Posterior cingulate gyrus (tissue), 11 donors: Measurements from ENCODE around the gene NME4.
"Not testable (repeated sequence)": the region's sequence is repeated elsewhere in the genome, so short reads cannot be mapped to it uniquely, and the experiment has no call there.

Source experiments
- DNase-seq, 10 donors: peaks; one replicate each; pipeline versions ENCODE4 v3.0.0 to v3.0.0-alpha.2; 2020 to 2021; ENCODE audit warnings: mixed read lengths in 3 of 10
- intact Hi-C: fragments of 100-400 bp; cut with DNase I; formaldehyde crosslinking; loops from one replicate; pipeline ENCODE4 v1.15.1; 2023

Gene NME4

GRCh38 chr16:375927-376816 lies 20.8 kb upstream of the NME4 start:
- no peak for DNase-seq
- intact Hi-C loops = no loop called here

- DNase-seq = no peak
These were observed 20.1 kb upstream of the NME4 start for GRCh38 chr16:376817-377418.

GRCh38 chr16:377419-377951 lies 19.5 kb upstream of the NME4 start:
- DNase-seq = no peak
- intact Hi-C loops = no loop called here

More at GRCh38 chr16:376817-377418, 20.1 kb upstream of the NME4 start:
- intact Hi-C loops = no loop called here

GRCh38 chr16:378113-378820 lies 18.7 kb upstream of the NME4 start:
- DNase-seq, intact Hi-C loops: not testable (repeated sequence)

DNA sequence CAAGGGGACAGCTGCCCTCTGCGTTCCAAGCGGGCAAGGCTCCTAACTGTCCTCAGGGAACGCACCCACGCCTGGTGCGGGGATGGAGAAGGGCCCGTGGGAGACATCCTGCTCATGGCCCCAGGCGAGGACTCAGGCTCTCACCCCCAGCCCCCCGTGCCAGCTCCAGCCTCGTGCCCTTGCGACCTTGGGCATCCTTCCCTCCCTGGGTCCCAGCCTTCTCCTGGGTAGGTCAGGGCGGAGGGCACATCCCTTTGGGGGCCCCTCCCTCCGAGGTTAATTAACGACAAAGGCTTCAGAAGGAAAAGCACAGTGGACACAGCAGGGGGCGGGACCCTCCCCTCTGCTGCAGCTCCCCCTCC lies 18.2 kb upstream of the NME4 start:
- DNase-seq = peak in 1 of 10 donors; percentile 73

DNA sequence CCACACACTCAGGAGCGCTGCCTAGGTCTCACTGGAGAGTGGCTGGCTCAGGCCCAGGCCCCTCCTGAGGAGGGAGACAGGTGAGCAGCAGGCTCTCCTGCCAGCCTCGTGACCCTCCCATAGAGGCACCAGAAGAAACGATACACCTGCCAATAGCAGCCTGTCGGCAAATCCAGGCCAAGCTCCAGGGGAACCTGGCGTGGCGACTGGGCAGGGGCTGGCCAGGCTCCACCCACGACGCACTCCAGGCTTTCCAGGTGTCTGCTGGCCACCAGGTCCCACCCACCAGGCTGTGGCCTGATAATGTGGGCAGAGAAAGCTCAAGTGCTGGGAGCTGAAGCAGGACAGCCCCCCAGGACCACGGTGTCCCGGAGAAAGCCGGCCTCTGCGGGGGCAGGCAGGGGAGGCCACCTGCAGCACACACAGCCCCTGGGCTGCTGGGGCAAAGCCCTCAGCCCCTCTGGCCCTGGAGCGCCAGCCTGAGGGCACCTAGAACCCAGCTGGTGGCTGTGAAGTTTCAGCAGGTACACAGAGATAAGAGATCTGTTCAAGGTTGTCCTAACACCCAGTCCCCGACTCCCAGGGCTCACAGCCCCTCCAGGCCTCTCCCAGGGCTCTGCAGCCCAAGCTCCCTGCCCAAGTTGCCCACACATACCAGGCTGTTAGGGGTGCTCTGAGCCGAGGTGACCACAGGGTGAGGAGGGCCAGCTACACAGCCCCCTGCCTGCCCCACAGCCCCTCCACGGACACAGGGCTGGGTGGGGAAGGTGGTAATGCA lies 17.6 kb upstream of the NME4 start:
- peak in 1 of 10 donors; percentile 63 for DNase-seq
- intact Hi-C loops = no loop called here

More for the DNA sequence above, 18.2 kb upstream of the NME4 start:
- intact Hi-C loops = no loop called here

DNA sequence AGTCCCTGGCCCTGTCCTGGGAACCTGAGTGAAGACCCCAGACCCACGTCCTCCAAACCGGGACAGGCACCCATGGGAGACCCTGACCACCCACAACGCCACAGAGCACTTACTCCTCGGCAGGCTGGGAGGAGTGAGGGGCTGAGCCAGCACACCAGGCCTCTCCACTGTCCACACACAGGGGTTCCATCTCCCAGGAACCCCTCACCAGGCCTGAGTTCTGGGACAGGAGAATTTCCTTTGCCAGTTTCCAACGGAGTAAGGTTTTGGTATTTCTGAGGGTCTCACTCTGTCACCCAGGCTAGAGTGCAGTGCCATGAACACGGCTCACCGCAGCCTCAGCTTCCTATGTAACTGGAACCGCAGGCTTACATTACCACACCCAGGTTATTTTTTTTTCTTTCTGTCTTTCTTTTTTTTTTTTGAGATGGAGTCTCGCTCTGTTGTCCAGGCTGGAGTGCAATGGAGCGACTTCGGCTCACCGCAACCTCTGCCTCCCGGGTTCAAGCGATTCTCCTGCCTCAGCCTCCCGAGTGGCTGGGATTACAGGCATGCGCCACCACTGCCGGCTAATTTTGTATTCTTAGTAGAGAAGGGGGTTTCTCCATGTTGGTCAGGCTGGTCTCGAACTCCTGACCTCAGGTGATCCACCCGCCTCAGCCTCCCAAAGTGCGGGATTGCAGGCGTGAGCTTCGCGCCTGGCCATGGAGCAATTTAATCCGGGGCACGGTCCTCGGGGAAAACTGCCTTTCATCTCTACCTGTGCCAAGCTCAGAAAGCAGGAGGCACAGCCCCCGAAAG lies 16.8 kb upstream of the NME4 start:
- peak in 1 of 10 donors; percentile 69 for DNase-seq
- intact Hi-C loops = no loop called here

- intact Hi-C loops = no loop called here
- DNase-seq = no peak
These were observed 16.3 kb upstream of the NME4 start for GRCh38 chr16:380762-381011.

- intact Hi-C loops = no loop called here
- peak in 1 of 10 donors; percentile 85 for DNase-seq
These were observed 15.8 kb upstream of the NME4 start for GRCh38 chr16:381012-381788.

DNA sequence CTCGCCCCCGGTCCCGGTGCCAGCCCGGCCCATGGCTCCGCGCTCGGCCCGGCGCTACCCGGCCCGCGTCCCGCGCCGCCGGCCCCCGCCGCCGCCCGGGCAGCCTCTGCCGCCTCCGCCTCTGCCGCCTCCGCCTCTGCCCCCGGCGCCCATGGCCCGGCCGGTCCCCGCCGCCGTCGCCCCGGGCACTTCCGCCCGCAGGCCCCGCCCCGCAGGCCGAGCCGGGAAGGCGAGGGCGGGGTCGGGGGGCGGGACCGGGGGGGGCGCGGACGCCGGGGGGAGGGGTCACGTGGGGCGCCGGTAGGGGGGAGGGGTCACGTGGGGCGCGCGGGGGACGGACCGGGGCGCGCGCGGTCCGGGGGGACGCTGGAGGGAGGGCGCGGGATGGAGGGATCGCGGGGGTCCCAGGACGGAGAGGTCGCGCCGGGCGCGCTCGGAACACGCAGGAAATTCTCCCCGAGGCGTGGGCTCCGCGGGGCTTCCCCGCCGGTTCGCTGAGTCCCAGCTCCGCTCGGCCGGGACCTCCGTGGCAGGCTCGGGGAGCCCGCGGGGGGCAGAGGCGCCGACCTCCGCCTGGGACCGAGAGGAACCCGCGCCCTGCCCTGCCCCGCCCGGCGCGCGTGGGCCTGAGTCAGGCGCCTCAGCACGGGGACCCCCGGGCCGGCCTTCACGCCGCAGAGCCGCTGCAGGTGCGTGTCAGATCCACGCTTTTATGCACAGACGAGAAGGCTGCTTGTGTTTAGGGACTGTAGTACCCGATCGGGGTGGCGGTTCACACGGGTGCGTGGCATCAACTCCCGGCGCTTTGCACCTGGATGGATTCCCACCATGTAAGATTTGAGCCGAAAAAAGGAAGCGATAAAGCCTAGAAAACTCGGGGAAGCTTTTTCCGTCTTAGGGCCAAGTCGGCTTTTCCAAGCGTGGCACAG lies 14.9 kb upstream of the NME4 start, which contains the start of gene PGAP6:
Gene PGAP6, minus strand, starts transcription at position 190 of the 929 bp plus-strand sequence. Its CDS starts 157 bp downstream, at position 33.
- peak in 8 of 10 donors; percentile 28 to 95 (median 58) for DNase-seq
- intact Hi-C loops = no loop called here

DNA sequence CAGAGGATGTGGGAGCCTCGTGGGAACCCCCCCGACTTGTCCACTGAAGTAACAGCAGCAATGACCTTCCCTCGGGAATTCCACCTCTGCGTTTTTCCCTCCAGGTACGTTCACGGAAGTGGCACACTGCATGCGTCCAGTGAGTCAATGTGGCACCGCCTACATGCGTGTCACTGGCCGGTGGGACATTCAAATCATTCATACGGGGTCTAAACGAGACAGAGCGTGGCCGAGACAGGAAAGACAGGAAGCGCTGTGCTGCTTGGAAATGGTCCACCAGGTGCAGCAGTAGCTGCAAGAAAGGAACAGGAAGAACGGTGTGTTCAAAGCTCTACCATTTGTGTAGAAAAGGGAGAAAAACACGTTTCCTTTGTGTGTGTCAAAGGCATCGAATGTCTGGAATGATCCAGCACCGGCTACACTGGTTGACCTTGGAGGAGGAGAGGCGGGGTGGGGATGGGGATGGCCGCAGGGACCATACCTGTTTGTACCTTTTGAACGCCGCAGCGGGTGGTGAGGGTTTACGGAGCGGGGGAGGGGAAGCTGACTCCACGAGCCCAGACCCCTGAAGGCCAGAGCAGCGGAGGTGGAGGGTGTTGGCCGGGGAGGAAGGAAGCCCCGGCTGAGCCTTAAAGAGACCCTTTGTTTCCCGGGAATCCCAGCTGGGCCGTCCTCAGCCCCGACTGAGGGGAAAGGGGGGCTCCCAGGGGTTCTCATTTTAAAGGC lies 13.5 kb upstream of the NME4 start:
- no peak for DNase-seq
- intact Hi-C loops = no loop called here

DNA sequence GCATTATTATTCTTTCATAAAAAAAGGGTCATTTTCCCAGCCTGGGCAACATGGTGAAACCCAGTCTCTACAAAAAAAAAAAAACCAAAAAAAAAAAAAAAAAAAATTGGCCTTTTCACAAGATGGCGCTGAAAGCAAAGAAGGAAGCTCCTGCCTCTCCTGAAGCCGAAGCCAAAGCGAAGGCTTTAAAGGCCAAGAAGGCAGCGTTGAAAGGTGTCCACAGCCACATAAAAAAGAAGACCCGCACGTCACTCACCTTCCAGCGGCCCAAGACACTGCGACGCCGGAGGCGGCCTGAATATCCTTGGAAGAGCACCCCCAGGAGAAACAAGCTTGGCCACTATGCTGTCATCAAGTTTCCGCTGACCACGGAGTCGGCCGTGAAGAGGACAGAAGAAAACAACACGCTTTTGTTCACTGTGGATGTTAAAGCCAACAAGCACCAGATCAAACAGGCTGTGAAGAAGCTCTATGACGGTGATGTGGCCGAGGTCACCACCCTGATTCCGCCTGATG lies 10.3 kb upstream of the NME4 start:
- intact Hi-C loops = no loop called here
- peak in 1 of 10 donors; percentile 48 for DNase-seq

DNA sequence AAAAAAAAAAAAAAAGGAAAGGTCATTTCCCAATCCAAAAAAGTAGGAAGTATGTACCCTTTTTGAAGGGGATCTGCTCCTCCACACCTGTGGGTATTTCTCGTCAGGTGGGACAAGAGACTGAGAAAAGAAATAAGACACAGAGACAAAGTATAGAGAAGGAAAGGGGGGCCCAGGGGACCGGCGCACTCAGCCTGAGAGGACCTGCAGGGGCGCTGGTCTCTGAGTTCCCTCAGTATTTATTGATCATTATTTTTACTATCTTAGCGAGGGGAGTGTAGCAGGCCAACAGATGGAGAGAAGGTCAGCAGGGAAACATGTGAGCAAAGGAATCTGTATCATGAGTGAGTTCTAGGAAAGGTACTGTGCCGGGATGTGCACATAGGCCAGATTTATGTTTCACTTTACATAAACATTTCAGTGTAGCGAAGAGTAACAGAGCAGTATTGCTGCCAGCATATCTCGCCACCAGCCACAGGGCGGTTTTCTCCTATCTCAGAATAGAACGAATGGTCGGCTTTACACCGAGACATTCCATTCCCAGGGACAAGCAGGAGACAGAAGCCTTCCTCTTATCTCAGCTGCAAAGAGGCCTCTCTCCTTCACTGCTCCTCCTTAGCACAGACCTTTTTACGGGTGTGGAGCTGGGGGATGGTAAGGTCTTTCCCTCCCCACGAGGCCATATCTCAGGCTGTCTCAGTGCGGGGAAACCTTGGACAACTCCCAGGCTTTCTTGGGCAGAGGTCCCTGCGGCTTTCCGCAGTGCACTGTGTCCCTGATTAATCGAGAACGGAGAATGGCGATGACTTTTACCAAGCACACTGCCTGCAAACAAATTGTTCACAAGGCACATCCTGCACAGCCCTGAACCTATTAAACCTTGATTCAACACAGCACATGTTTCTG lies 9.0 kb upstream of the NME4 start:
- intact Hi-C loops, DNase-seq: not testable (repeated sequence)

DNA sequence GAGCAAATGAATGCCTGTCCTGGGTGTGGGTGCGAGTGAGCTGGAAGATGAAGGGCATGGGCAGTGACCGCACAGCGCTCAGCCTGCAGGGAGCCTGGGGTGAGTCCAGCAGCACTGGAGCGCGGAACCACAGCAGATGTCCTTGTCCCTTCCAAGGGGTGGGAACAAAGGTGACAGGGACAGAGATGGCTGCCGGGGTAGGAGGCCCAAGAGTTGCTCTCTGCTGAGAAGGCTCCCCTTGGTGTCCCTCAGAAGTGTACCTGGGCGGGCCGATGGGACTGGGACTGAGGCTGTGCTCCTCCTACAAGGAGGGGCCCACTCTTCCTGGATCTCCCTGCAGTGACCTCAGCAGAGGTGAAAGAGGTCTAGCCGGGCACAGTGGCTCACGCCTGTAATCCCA lies 7.6 kb upstream of the NME4 start:
- intact Hi-C loops = no loop called here
- no peak for DNase-seq

DNA sequence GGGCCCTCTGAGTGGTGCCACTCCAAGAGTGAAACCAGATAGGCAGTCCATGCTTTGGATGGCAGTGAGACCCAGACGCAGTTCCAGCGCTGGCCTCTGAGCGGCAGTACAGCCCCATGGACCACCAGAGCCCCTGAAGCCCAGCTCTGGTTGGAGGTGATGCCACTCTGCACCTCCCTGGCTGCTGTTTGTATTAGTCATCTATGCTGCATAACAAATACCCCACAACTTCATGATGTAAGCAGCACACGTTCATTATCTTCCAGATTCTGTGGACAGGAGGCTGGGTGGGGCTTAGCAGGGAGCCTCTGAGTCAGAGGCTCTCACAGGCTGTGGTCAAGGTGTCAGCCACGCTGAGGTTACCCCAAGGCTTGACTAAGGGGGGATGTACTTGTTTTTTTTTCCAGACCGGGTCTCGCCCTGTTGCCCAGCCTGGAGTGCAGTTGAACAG lies 5.1 kb upstream of the NME4 start:
- intact Hi-C loops = no loop called here
- DNase-seq = peak in 7 of 10 donors; percentile 54 to 95 (median 69)
